Adipose tissue (tissue), 3 donors: ENCODE data around the gene IMMP1L. TPM values are rescaled to one million over a fixed set of nuclear protein-coding genes. Genes with fewer than 3 reads are reported as not detected.
"Not testable (repeated sequence)": the region's sequence is repeated elsewhere in the genome, so short reads cannot be mapped to it uniquely, and the experiment has no call there.

Experiments used
- H3K27ac ChIP-seq: one replicate; pipeline ENCODE4 v1.5.1; 2013; ENCODE audit warnings: low read depth, low read length
- WGBS, 3 donors: extraction: QIAGEN DNeasy Blood & Tissue Kit; methylation state at CpG; one replicate each; pipeline ENCODE4 v1.1.7; 2013; 5-methylcytosine and 5-hydroxymethylcytosine counted together
- polyA plus RNA-seq, 3 donors: library from polyadenylated mRNA; stranded (reverse); fragments of 200-250 nt; gene quantifications; one replicate each; pipeline ENCODE4 v1.2.3, GENCODE V29; 2013
- donor health status: healthy with polysubstance abuse.
- donor health status: Bipolar disorder and iron deficiency.
- donor health status: healthy.

The IMMP1L gene
- 10 to 100 TPM in 2 of 3 donors, 1 to 10 TPM in 1; 9.6 to 35.9 (median 19.5) TPM for polyA plus RNA-seq

GRCh38 chr11:31509429-31510345 is at the start of gene IMMP1L, which contains the start of gene ELP4:
Gene IMMP1L (minus strand): TSS chr11:31509622. CDS start chr11:31463276, 46,346 bp downstream.
Gene ELP4 (plus strand): TSS chr11:31509767. CDS start chr11:31509785, 18 bp downstream.
- no peak within 1 kb of the TSS for H3K27ac ChIP-seq
- 0 to 1% (median 0%) methylated on average over 47 of the region's 47 CpGs for WGBS, 3 donors

GRCh38 chr11:31558001-31558400 is 48.6 kb upstream of the IMMP1L start:
- no peak overlapping the region for H3K27ac ChIP-seq
- WGBS, 3 donors = 44 to 51% (median 50%) methylated on average over 2 of the region's 2 CpGs

- 90 to 100% (median 93%) methylated on average over 1 of the region's 1 CpG for WGBS, 3 donors
- no peak overlapping the region for H3K27ac ChIP-seq
Observed at GRCh38 chr11:31555938-31556337, 46.5 kb upstream of the IMMP1L start.

- no peak overlapping the region for H3K27ac ChIP-seq
Observed at GRCh38 chr11:31542862-31543261, 33.4 kb upstream of the IMMP1L start.

GRCh38 chr11:31535479-31535878 is 26.1 kb upstream of the IMMP1L start:
- WGBS, 3 donors = 77 to 93% (median 83%) methylated on average over 4 of the region's 4 CpGs

GRCh38 chr11:31531293-31531692 is 21.9 kb upstream of the IMMP1L start:
- H3K27ac ChIP-seq = no peak overlapping the region
- 94 to 100% (median 98%) methylated on average over 1 of the region's 1 CpG for WGBS, 3 donors

More at GRCh38 chr11:31535479-31535878, 26.1 kb upstream of the IMMP1L start:
- H3K27ac ChIP-seq = no peak overlapping the region

GRCh38 chr11:31529701-31530100 is 20.3 kb upstream of the IMMP1L start:
- no peak overlapping the region for H3K27ac ChIP-seq

GRCh38 chr11:31529189-31529588 is 19.8 kb upstream of the IMMP1L start:
- 68 to 77% (median 69%) methylated on average over 2 of the region's 2 CpGs for WGBS, 3 donors

GRCh38 chr11:31521497-31522150 is 12.2 kb upstream of the IMMP1L start:
- no peak overlapping the region for H3K27ac ChIP-seq

More at GRCh38 chr11:31529189-31529588, 19.8 kb upstream of the IMMP1L start:
- H3K27ac ChIP-seq = no peak overlapping the region

- no peak overlapping the region for H3K27ac ChIP-seq
- 85 to 94% (median 87%) methylated on average over 6 of the region's 6 CpGs for WGBS, 3 donors
Observed at GRCh38 chr11:31512117-31512516, 2.7 kb upstream of the IMMP1L start.

GRCh38 chr11:31509051-31509428 is 382 bp downstream of the IMMP1L start:
- H3K27ac ChIP-seq = no peak overlapping the region
- 0 to 2% (median 1%) methylated on average over 8 of the region's 8 CpGs for WGBS, 3 donors

- no peak overlapping the region for H3K27ac ChIP-seq
- WGBS, 3 donors = 62 to 89% (median 89%) methylated on average over 2 of the region's 2 CpGs
Observed at GRCh38 chr11:31500560-31500959, 8.9 kb downstream of the IMMP1L start.

- WGBS, 3 donors = 89 to 98% (median 89%) methylated on average over 3 of the region's 3 CpGs
- no peak overlapping the region for H3K27ac ChIP-seq
Observed at GRCh38 chr11:31499576-31500178, 9.7 kb downstream of the IMMP1L start.

- 96 to 100% (median 99%) methylated on average over 4 of the region's 4 CpGs for WGBS, 3 donors
- not testable (repeated sequence) for H3K27ac ChIP-seq
Observed at GRCh38 chr11:31493762-31494161, 15.7 kb downstream of the IMMP1L start.

- H3K27ac ChIP-seq = no peak overlapping the region
- 94 to 99% (median 98%) methylated on average over 4 of the region's 4 CpGs for WGBS, 3 donors
Observed at GRCh38 chr11:31493235-31493634, 16.2 kb downstream of the IMMP1L start.

- H3K27ac ChIP-seq = no peak overlapping the region
- WGBS, 3 donors = 70 to 92% (median 90%) methylated on average over 2 of the region's 2 CpGs
Observed at GRCh38 chr11:31492320-31492913, 17.0 kb downstream of the IMMP1L start.

GRCh38 chr11:31487848-31488247 is 21.6 kb downstream of the IMMP1L start:
- WGBS, 3 donors = 14 to 32% (median 21%) methylated on average over 1 of the region's 1 CpG
- no peak overlapping the region for H3K27ac ChIP-seq

GRCh38 chr11:31484497-31484896 is 24.9 kb downstream of the IMMP1L start:
- 86 to 90% (median 88%) methylated on average over 4 of the region's 4 CpGs for WGBS, 3 donors
- no peak overlapping the region for H3K27ac ChIP-seq

- no peak overlapping the region for H3K27ac ChIP-seq
- 90 to 97% (median 91%) methylated on average over 3 of the region's 3 CpGs for WGBS, 3 donors
Observed at GRCh38 chr11:31480930-31481329, 28.5 kb downstream of the IMMP1L start.
